SHP77 (cell line): Measurements from ENCODE around the gene TWIST1.

Source experiments
- DNase-seq, 2 experiments: peaks; one replicate each; lab custom pipeline; 2025; lab: John Stamatoyannopoulos, UW

TWIST1 gene

DNA sequence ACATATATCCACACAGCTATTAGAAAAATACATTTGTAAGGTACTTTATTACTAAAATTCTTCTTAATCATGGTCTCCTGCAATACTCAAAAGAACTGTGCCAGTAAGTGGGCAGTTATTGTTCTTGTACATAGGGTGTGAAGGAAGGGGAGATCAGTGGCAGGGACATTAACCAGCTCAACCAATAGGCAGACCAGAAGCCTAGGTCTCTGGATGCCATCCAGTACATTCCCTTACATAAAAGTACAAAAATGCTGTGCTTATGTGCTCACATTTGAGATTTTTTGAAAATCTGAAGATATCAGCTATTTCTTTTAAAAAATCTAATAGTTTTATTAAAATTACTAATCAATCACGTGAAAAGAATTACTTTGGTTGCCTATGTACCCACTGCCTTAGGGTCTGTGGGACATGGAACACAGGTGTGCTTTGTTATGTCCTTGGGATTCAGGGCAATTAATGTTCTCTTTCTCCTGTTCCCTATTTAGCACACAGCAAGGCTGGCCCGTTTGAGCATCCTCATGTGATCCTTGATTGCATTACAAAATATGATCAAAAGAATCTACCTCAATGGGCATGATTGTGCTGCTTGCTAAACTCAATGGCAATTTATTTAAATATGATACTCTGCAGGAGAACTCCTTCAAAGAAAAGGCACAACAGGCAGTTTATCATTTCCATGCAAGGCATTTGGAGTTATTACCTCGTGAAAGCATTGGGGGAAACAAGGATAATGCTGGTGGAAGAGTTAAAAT, 22.7 kb downstream of the TWIST1 start:
- DNase-seq: no peak

DNA sequence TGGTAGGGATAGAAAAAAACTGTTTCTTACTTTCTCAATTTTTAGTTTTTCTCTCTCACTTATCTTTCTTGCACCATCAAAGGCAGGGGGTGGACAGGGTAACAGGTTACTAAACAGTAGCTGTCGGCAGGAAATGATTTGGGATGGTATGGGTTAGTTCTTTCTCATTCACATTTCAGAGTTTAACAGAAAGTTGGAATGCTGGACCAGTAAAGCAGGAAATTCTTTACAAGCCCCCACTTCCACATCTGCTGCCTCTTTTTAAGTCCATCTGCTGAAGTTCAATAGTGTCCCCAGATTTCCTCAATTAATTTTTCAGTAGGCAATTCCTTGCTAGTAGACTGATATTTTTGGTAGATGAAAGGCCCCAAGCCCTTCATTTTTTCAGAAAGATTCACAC, 23.3 kb downstream of the TWIST1 start:
- DNase-seq: no peak

DNA sequence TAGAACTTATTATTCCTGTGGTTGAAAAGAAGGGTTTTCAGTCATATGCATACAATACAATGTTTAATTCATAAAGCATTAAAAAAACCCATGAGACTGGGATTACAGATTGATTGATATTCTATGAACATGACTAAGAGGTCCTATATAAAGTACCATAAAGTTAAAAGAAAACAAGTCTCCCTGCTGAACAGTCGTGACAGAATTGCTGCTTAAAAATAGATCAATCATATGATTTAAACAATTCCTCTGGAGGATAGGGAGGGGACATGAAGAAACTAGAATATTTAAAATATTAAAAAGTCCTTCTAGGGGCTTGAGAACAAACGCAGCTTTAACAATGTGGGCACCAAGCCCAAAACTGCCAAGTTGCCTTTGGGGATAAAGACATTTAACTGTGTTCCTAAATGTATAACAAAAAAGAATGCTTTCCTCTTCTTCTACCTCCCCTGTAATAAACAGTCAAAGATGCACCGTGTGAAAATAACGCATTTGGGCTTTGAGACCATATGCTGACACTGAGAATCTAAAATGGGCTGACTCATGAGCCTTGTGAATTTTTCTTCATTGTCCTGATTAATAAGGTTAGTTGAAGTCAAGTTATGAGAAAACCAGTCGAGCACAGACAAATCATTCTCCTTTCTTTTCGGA, 25.8 kb downstream of the TWIST1 start:
- no peak for DNase-seq

- DNase-seq: no peak
Measured at GRCh38 chr7:19090526-19090925, 26.9 kb downstream of the TWIST1 start.

DNA sequence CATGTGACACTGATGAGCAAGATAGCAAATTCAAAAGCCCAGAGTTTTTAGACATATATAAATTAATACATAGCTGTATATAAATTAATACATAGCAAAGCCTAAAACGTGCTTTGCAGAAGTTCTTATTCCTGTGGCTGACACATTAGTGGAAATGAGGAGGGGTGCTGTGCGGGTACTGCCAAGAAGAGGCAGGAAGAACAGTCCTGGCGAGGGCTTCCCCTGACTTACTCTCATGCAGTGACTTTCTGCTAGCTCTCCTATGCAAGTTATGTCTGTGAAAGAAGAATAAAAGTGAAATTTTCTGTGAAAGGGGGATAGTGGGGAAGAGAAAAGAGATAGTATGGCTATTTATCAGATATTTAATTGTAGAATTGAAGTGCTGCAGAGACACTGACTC, 27.6 kb downstream of the TWIST1 start:
- DNase-seq: no peak

DNA sequence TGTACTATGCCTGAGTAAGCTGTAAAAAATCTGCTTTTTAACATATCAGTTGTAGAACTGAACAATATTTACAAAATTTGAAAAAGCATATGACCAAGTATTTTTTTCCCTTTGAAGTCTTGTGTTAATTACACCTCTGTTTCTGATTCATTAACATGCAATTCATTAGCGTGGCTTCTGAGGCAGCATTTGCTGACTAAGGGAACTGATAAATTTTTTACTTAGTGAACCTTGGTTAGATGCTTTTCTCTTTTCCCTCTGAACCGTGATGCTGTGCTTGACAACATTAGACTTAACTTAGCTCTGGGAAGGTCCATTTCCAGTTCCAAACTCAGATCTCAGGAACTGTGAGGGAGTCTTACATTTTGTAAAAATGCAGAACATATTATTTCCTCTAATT, 28.1 kb downstream of the TWIST1 start:
- DNase-seq: no peak

DNA sequence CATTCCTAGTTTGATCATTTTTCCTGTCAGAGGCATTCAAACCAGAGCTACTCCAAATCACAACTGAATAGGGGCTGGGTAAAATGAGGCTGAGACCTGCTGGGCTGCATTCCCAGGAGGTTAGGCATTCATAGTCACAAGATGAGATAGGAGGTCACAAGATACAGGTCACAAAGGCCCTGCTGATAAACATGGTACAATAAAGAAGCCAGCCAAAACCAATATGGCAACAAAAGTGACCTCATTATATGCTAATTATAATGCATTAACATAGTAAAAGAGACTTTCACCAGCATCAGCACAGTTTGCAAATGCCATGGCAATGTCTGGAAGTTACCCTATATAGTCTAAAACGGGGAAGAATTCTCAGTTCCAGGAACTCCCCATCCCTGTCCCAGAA, 37.3 kb downstream of the TWIST1 start:
- no peak for DNase-seq

DNA sequence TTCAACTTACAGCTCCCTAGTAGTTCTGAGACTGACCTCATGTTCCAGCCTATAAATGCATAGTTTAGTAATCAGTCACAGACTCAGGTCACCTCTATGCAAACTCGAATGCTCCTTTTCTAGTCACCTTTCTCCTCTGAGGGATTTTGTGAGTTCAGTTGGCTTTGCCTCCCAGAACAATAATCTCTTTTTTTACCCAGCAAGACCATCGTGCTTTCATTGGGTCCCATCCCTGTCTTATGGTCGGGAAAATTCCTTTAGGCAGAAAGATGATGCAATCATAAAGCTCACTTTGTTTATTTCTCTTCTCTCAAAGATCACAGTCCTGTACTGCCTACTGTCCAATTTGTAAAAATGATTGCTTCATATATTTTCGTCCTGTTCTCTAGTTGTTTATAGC, 38.4 kb downstream of the TWIST1 start:
- no peak for DNase-seq

DNA sequence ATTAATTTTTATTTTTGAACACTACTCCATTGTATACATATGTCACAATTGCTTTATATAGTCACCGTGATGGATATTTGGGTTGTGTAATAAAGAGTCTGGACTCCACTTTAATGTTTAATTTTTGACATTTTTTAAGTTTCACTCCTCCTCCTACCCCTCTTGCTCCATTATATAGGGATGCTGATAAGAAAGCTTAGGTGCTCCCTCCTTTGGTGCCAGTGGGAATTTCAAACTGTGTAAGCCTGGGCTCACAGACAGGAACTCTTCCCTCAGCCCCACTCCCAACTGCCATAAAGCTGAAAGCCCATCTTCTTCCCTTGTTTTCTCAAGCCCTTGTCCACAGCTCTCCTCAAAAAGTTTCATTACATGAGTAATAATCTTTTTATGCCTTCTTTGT, 47.6 kb downstream of the TWIST1 start:
- DNase-seq: no peak

DNA sequence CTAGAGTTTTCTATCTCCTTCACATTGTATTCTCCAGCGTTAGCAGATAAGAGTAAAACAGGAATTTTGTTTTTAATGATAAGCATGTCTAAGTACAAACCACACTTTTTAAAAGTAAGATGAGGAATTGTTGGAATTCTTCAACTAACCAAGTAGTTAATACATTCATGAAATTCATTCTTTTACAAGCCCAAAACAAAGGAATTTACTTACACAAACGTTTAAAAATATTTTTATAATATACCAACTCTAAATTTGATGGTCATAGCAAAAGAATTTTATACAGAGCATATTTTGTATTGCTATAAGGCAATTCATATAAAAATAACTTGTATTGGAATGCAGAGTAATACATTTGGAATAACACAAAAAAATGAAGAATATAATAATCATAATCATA, 51.3 kb downstream of the TWIST1 start:
- DNase-seq: no peak
